ENCODE measurements around the gene AP3M1. TPM values are rescaled to one million over a fixed set of nuclear protein-coding genes. Genes with fewer than 3 reads are reported as not detected.

AP3M1 gene
- total and polyA plus RNA-seq, 2 donors (not counting 1 experiment from before 2014, with no cell fraction given) = 28.4 to 55.3 TPM

GRCh38 chr10:74110120-74110519 is 40.5 kb downstream of the AP3M1 start:
- Histone ChIP-seq H3K36me3 (ENCODE audit: control insufficient read depth, insufficient read depth, low read length) (peaks cover 51% of the 10 kb centered on the region), H3K27ac (ENCODE audit: insufficient read depth, low read length) (no peak overlapping the region), H3K4me3 (replicated peaks in 1 of 4; ENCODE audit: control extremely low read depth in 1 of 4, insufficient read depth in 1 of 4, low read depth in 3 of 4, low read length in 4 of 4) (no peak overlapping the region), H3K27me3 (ENCODE audit: control insufficient read depth, insufficient read depth, low read length) (no peaks in the 10 kb centered on the region), H3K4me2 (ENCODE audit: extremely low read depth, insufficient read depth, low read length) (no peak overlapping the region), H3K4me1 (ENCODE audit: control insufficient read depth, extremely low read depth, insufficient read depth, low read length) (no peaks in the 10 kb centered on the region), H3K9me3 (ENCODE audit: control insufficient read depth, insufficient read depth, low read depth, low read length) (no peaks in the 10 kb centered on the region), H2AFZ (ENCODE audit: low read length) (no peak overlapping the region), H3K79me2 (ENCODE audit: control insufficient read depth, insufficient read depth, low read length) (peaks cover 36% of the 10 kb centered on the region), H3K9ac (ENCODE audit: insufficient read depth, low read length) (no peak overlapping the region), H4K20me1 (ENCODE audit: control insufficient read depth, extremely low read depth, insufficient read depth, low read length) (no peaks in the 10 kb centered on the region)
- no peak for DNase-seq (ENCODE audit: low read depth in 2 of 2)
- TF ChIP-seq EZH2 (IDR thresholded peaks at IDR 0.05; ENCODE audit: low read length, missing control alignments) = no peak
- TF ChIP-seq, protein P1, sequence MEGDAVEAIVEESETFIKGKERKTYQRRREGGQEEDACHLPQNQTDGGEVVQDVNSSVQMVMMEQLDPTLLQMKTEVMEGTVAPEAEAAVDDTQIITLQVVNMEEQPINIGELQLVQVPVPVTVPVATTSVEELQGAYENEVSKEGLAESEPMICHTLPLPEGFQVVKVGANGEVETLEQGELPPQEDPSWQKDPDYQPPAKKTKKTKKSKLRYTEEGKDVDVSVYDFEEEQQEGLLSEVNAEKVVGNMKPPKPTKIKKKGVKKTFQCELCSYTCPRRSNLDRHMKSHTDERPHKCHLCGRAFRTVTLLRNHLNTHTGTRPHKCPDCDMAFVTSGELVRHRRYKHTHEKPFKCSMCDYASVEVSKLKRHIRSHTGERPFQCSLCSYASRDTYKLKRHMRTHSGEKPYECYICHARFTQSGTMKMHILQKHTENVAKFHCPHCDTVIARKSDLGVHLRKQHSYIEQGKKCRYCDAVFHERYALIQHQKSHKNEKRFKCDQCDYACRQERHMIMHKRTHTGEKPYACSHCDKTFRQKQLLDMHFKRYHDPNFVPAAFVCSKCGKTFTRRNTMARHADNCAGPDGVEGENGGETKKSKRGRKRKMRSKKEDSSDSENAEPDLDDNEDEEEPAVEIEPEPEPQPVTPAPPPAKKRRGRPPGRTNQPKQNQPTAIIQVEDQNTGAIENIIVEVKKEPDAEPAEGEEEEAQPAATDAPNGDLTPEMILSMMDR (conservative IDR thresholded peaks at IDR 0.05 in 1 of 2, IDR thresholded peaks at IDR 0.05 in 1 of 2; ENCODE audit: low read depth in 1 of 2, low read length in 2 of 2) = no peak

DNA sequence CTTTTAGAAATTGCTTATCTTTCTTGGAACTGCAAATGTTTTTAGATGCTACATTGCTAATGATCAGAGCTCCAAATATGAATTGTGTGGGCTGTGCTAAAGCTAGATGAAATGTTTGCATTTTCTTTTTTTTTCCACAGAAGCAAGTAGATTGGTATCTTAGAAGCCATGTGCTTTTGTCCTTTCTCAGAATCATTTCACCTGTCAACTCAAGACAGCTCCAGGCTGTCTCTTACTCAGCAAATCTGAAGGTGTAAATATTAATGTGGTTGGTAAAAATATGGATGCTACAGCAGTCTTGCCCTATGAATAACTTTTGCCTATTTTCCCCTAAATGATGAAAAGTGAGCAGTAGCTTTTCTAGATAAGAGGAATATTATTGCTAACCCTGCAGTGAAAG is 41.2 kb downstream of the AP3M1 start:
- no peak overlapping the region for H3K9ac ChIP-seq (ENCODE audit: insufficient read depth, low read length)
- H3K36me3 ChIP-seq (ENCODE audit: control insufficient read depth, insufficient read depth, low read length) = peaks cover 48% of the 10 kb centered on the region
- H3K9me3 ChIP-seq (ENCODE audit: control insufficient read depth, insufficient read depth, low read depth, low read length) = no peaks in the 10 kb centered on the region
- no peaks in the 10 kb centered on the region for H3K4me1 ChIP-seq (ENCODE audit: control insufficient read depth, extremely low read depth, insufficient read depth, low read length)
- no peaks in the 10 kb centered on the region for H3K27me3 ChIP-seq (ENCODE audit: control insufficient read depth, insufficient read depth, low read length)
- H3K27ac ChIP-seq (ENCODE audit: insufficient read depth, low read length) = no peak overlapping the region
- no peak overlapping the region for H2AFZ ChIP-seq (ENCODE audit: low read length)
- no peak overlapping the region for H3K4me2 ChIP-seq (ENCODE audit: extremely low read depth, insufficient read depth, low read length)
- no peaks in the 10 kb centered on the region for H4K20me1 ChIP-seq (ENCODE audit: control insufficient read depth, extremely low read depth, insufficient read depth, low read length)
- no peak for TF ChIP-seq EZH2 (IDR thresholded peaks at IDR 0.05; ENCODE audit: low read length, missing control alignments)
- TF ChIP-seq, protein P1 (conservative IDR thresholded peaks at IDR 0.05 in 1 of 2, IDR thresholded peaks at IDR 0.05 in 1 of 2; ENCODE audit: low read depth in 1 of 2, low read length in 2 of 2) = no peak
- peaks cover 36% of the 10 kb centered on the region for H3K79me2 ChIP-seq (ENCODE audit: control insufficient read depth, insufficient read depth, low read length)
- H3K4me3 ChIP-seq (replicated peaks in 1 of 4; ENCODE audit: control extremely low read depth in 1 of 4, insufficient read depth in 1 of 4, low read depth in 3 of 4, low read length in 4 of 4) = no peak overlapping the region
- no peak for DNase-seq (ENCODE audit: low read depth in 2 of 2)

- Histone ChIP-seq H3K9me3 (ENCODE audit: control insufficient read depth, insufficient read depth, low read depth, low read length) (no peaks in the 10 kb centered on the region), H3K4me3 (replicated peaks in 1 of 4; ENCODE audit: control extremely low read depth in 1 of 4, insufficient read depth in 1 of 4, low read depth in 3 of 4, low read length in 4 of 4) (no peak overlapping the region), H3K4me1 (ENCODE audit: control insufficient read depth, extremely low read depth, insufficient read depth, low read length) (no peaks in the 10 kb centered on the region), H3K4me2 (ENCODE audit: extremely low read depth, insufficient read depth, low read length) (no peak overlapping the region), H3K27me3 (ENCODE audit: control insufficient read depth, insufficient read depth, low read length) (no peaks in the 10 kb centered on the region), H3K79me2 (ENCODE audit: control insufficient read depth, insufficient read depth, low read length) (peaks cover 31% of the 10 kb centered on the region), H3K9ac (ENCODE audit: insufficient read depth, low read length) (no peak overlapping the region), H3K27ac (ENCODE audit: insufficient read depth, low read length) (no peak overlapping the region), H3K36me3 (ENCODE audit: control insufficient read depth, insufficient read depth, low read length) (peaks cover 45% of the 10 kb centered on the region), H2AFZ (ENCODE audit: low read length) (no peak overlapping the region), H4K20me1 (ENCODE audit: control insufficient read depth, extremely low read depth, insufficient read depth, low read length) (no peaks in the 10 kb centered on the region)
- TF ChIP-seq, protein P1 (conservative IDR thresholded peaks at IDR 0.05 in 1 of 2, IDR thresholded peaks at IDR 0.05 in 1 of 2; ENCODE audit: low read depth in 1 of 2, low read length in 2 of 2) = no peak
- no peak for TF ChIP-seq EZH2 (IDR thresholded peaks at IDR 0.05; ENCODE audit: low read length, missing control alignments)
- no peak for DNase-seq (ENCODE audit: low read depth in 2 of 2)
These were observed 43.2 kb downstream of the AP3M1 start for GRCh38 chr10:74107391-74107790.
